SKM-1 treated with dmso at 0.1 percent for 144 hours (cell line): Measurements from ENCODE around the gene PRCC.

ENCODE experiments used
- DNase-seq: peaks from one replicate; lab custom pipeline; 2025; ENCODE audit not compliant: unreplicated experiment; lab: John Stamatoyannopoulos, UW

PRCC gene

GRCh38 chr1:156767101-156767878, at the start of gene PRCC:
Gene PRCC, plus strand, starts transcription at chr1:156767535. Its CDS starts 237 bp downstream, at chr1:156767772.
- DNase-seq = peak; percentile 100

GRCh38 chr1:156721131-156721530, 46.2 kb upstream of the PRCC start:
- no peak for DNase-seq

GRCh38 chr1:156721535-156721934, 45.8 kb upstream of the PRCC start:
- DNase-seq = no peak

GRCh38 chr1:156725683-156726280, 41.6 kb upstream of the PRCC start:
- peak; percentile 99 for DNase-seq

GRCh38 chr1:156726549-156727226, 40.6 kb upstream of the PRCC start:
- DNase-seq = peak; percentile 83

GRCh38 chr1:156727492-156727891, 39.8 kb upstream of the PRCC start:
- no peak for DNase-seq

GRCh38 chr1:156727926-156728598, 39.3 kb upstream of the PRCC start, which contains the start of gene METTL25B:
Gene METTL25B, plus strand, starts transcription at chr1:156728469. Its CDS starts 636 bp downstream, at chr1:156729105.
- peak; percentile 89 for DNase-seq

GRCh38 chr1:156728599-156729462, 38.5 kb upstream of the PRCC start, which contains the start of gene ISG20L2:
Gene ISG20L2, minus strand, starts transcription at chr1:156728766. Its CDS starts 1,114 bp downstream, at chr1:156727652.
- peak; percentile 100 for DNase-seq

GRCh38 chr1:156733989-156734584, 33.2 kb upstream of the PRCC start:
- no peak for DNase-seq

- DNase-seq = no peak
Measured at GRCh38 chr1:156738407-156738806, 28.9 kb upstream of the PRCC start.

GRCh38 chr1:156738916-156739315, 28.4 kb upstream of the PRCC start:
- no peak for DNase-seq

GRCh38 chr1:156740237-156740740, 27.0 kb upstream of the PRCC start:
- peak; percentile 47 for DNase-seq

GRCh38 chr1:156740741-156741480, 26.4 kb upstream of the PRCC start, which contains the start of gene MRPL24:
Gene MRPL24, minus strand, starts transcription at chr1:156741088. Its CDS starts 2,384 bp downstream, at chr1:156738704.
- peak; percentile 100 for DNase-seq

- DNase-seq = no peak
Measured at GRCh38 chr1:156741481-156741983, 25.8 kb upstream of the PRCC start.

- no peak for DNase-seq
Measured at GRCh38 chr1:156742017-156742416, 25.3 kb upstream of the PRCC start.

GRCh38 chr1:156742801-156743200, 24.5 kb upstream of the PRCC start:
- no peak for DNase-seq

- no peak for DNase-seq
Measured at GRCh38 chr1:156743367-156744302, 23.7 kb upstream of the PRCC start.
